Measurements from ENCODE around the gene ZFYVE9.

ZFYVE9 gene

DNA sequence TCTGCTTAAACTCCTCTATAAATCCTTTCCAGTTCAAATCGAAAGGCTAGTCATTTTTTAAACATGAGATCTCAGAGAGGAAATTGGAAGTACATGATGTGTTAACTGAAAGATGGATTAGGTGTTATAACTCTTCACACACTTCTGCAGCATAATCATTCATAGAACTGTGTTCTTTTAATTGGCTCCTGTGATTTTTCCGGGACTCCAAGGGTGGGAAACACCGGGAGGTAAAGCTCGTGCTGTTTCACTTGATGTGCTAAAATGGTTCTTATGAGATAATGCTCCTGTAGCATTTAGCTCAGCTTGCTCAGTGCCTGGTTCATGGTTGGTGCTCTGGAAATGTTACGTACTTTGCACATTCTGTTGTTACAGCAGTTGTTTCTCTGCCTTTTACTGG lies 183.9 kb downstream of the ZFYVE9 start:
- Histone ChIP-seq H3K79me2 (no peaks in the 10 kb centered on the region), H3K4me1 (no peaks in the 10 kb centered on the region), H3K4me2 (ENCODE audit: low read length) (no peak overlapping the region), H3K9me3 (ENCODE audit: control insufficient read depth, low read length) (no peaks in the 10 kb centered on the region), H3K27me3 (ENCODE audit: control insufficient read depth, insufficient read depth, low read length) (no peaks in the 10 kb centered on the region), H2AFZ (no peak overlapping the region), H3K36me3 (ENCODE audit: control insufficient read depth, insufficient read depth, low read length) (no peaks in the 10 kb centered on the region), H3K27ac (no peak overlapping the region), H3K4me3 (ENCODE audit: low read depth, low read length) (no peak overlapping the region), H3K9ac (no peak overlapping the region)
- TF ChIP-seq, protein P1, sequence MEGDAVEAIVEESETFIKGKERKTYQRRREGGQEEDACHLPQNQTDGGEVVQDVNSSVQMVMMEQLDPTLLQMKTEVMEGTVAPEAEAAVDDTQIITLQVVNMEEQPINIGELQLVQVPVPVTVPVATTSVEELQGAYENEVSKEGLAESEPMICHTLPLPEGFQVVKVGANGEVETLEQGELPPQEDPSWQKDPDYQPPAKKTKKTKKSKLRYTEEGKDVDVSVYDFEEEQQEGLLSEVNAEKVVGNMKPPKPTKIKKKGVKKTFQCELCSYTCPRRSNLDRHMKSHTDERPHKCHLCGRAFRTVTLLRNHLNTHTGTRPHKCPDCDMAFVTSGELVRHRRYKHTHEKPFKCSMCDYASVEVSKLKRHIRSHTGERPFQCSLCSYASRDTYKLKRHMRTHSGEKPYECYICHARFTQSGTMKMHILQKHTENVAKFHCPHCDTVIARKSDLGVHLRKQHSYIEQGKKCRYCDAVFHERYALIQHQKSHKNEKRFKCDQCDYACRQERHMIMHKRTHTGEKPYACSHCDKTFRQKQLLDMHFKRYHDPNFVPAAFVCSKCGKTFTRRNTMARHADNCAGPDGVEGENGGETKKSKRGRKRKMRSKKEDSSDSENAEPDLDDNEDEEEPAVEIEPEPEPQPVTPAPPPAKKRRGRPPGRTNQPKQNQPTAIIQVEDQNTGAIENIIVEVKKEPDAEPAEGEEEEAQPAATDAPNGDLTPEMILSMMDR (IDR thresholded peaks at IDR 0.05) = no peak

- no peak overlapping the region for H3K27ac ChIP-seq
- H3K4me2 ChIP-seq (ENCODE audit: low read length) = no peak overlapping the region
- no peaks in the 10 kb centered on the region for H3K27me3 ChIP-seq (ENCODE audit: control insufficient read depth, insufficient read depth, low read length)
- no peak overlapping the region for H2AFZ ChIP-seq
- no peaks in the 10 kb centered on the region for H3K36me3 ChIP-seq (ENCODE audit: control insufficient read depth, insufficient read depth, low read length)
- H3K4me1 ChIP-seq = no peaks in the 10 kb centered on the region
- H3K9ac ChIP-seq = no peak overlapping the region
- no peaks in the 10 kb centered on the region for H3K9me3 ChIP-seq (ENCODE audit: control insufficient read depth, low read length)
- TF ChIP-seq, protein P1 (IDR thresholded peaks at IDR 0.05) = no peak
- no peaks in the 10 kb centered on the region for H3K79me2 ChIP-seq
- H3K4me3 ChIP-seq (ENCODE audit: low read depth, low read length) = no peak overlapping the region
Observed at GRCh38 chr1:52328615-52329014, 186.7 kb downstream of the ZFYVE9 start.

DNA sequence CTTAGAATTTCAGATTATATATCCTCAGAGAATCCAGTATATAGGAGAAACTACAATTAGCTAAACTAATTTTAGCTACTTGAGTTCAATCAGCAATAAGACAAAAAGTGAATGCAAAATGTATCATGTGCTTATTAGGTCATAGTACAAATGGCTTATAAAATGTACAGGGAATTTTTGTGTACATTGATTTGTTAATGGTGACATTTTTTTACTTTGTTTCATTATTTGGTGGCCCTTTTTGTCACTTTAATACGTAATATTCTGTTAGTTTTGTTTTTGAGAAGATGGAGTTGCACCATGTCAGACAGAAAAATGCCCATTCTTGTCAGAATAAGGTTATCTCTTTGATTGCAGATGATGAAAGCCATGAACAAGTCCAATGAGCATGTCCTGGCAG lies 190.5 kb downstream of the ZFYVE9 start:
- H3K36me3 ChIP-seq (ENCODE audit: control insufficient read depth, insufficient read depth, low read length) = no peaks in the 10 kb centered on the region
- no peaks in the 10 kb centered on the region for H3K9me3 ChIP-seq (ENCODE audit: control insufficient read depth, low read length)
- H3K27ac ChIP-seq = no peak overlapping the region
- no peak overlapping the region for H3K9ac ChIP-seq
- no peaks in the 10 kb centered on the region for H3K27me3 ChIP-seq (ENCODE audit: control insufficient read depth, insufficient read depth, low read length)
- H3K4me2 ChIP-seq (ENCODE audit: low read length) = no peak overlapping the region
- H3K4me3 ChIP-seq (ENCODE audit: low read depth, low read length) = no peak overlapping the region
- H2AFZ ChIP-seq = no peak overlapping the region
- no peaks in the 10 kb centered on the region for H3K79me2 ChIP-seq
- no peaks in the 10 kb centered on the region for H3K4me1 ChIP-seq
- TF ChIP-seq, protein P1 (IDR thresholded peaks at IDR 0.05) = no peak

DNA sequence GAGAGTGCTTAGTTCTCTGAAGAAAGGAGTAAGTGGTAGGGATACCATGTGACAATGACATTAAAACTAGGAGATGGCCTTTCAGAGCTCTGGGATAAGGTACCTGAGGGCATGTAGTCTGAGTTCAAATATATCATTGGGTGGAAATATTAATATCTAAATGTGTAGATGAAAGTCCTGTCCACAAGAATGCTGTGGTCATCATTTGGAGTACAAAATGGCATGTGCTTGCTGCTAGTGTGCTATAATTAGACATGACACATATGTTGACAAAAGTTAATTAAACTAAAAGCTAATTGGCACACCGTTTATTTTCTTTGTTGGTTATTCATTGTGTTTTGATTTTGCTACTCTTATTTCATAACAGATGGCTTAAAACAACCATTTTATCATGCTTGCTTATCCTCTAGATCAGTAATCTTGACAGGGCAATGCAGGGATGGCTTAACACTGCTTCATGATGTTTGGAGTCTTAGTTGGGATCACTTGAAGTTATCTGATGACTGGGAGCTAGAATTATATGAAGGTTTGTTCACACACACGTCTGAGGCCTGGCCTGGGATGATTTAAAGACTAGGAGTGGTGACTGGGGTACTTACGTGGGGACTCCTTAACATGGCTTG lies 193.1 kb downstream of the ZFYVE9 start:
- TF ChIP-seq, protein P1 (IDR thresholded peaks at IDR 0.05) = no peak
- no peaks in the 10 kb centered on the region for H3K9me3 ChIP-seq (ENCODE audit: control insufficient read depth, low read length)
- no peak overlapping the region for H3K9ac ChIP-seq
- no peak overlapping the region for H3K27ac ChIP-seq
- H3K79me2 ChIP-seq = no peaks in the 10 kb centered on the region
- H3K4me2 ChIP-seq (ENCODE audit: low read length) = no peak overlapping the region
- no peaks in the 10 kb centered on the region for H3K36me3 ChIP-seq (ENCODE audit: control insufficient read depth, insufficient read depth, low read length)
- H3K4me3 ChIP-seq (ENCODE audit: low read depth, low read length) = no peak overlapping the region
- no peaks in the 10 kb centered on the region for H3K4me1 ChIP-seq
- no peaks in the 10 kb centered on the region for H3K27me3 ChIP-seq (ENCODE audit: control insufficient read depth, insufficient read depth, low read length)
- no peak overlapping the region for H2AFZ ChIP-seq

GRCh38 chr1:52337439-52337838 lies 195.6 kb downstream of the ZFYVE9 start:
- no peak overlapping the region for H3K4me2 ChIP-seq (ENCODE audit: low read length)
- no peak overlapping the region for H2AFZ ChIP-seq
- no peak overlapping the region for H3K27ac ChIP-seq
- TF ChIP-seq, protein P1 (IDR thresholded peaks at IDR 0.05) = no peak
- H3K79me2 ChIP-seq = no peaks in the 10 kb centered on the region
- H3K4me1 ChIP-seq = no peaks in the 10 kb centered on the region
- H3K9ac ChIP-seq = no peak overlapping the region
- H3K27me3 ChIP-seq (ENCODE audit: control insufficient read depth, insufficient read depth, low read length) = no peaks in the 10 kb centered on the region
- H3K4me3 ChIP-seq (ENCODE audit: low read depth, low read length) = no peak overlapping the region
- H3K36me3 ChIP-seq (ENCODE audit: control insufficient read depth, insufficient read depth, low read length) = no peaks in the 10 kb centered on the region
- H3K9me3 ChIP-seq (ENCODE audit: control insufficient read depth, low read length) = no peaks in the 10 kb centered on the region

Measured in parathyroid adenoma (tissue), 2 donors.